Fibroblast of skin of left biceps (primary cell): Measurements from ENCODE around the gene SPPL3.
"Not testable (repeated sequence)": the region's sequence is repeated elsewhere in the genome, so short reads cannot be mapped to it uniquely, and the experiment has no call there.

Source experiments
- DNase-seq, 2 experiments: peaks; one replicate each; pipeline ENCODE4 v3.0.0-alpha.2; 2013; ENCODE audit warnings: low read depth in 2 of 2

Gene SPPL3

GRCh38 chr12:120844297-120844696 is 59.9 kb downstream of the SPPL3 start:
- DNase-seq: no peak

DNA sequence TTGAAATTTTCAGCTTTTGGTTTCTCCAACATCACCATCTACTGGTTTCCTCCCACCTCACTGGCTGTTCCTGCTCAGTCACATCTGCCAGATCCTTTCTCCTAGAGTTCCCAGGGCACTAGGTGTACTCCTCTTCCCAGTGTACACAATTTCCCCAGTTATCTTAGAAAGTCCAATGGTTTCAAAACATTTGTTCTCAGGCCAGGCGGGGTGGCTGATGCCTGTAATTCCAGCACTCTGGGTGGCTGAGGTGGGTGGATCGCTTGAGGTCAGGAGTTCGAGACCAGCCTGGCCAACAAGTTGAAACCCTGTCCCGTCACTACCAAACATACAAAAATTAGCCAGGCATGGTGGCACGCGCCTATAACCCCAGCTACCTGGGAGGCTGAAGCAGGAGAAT is 60.7 kb downstream of the SPPL3 start:
- no peak for DNase-seq

DNA sequence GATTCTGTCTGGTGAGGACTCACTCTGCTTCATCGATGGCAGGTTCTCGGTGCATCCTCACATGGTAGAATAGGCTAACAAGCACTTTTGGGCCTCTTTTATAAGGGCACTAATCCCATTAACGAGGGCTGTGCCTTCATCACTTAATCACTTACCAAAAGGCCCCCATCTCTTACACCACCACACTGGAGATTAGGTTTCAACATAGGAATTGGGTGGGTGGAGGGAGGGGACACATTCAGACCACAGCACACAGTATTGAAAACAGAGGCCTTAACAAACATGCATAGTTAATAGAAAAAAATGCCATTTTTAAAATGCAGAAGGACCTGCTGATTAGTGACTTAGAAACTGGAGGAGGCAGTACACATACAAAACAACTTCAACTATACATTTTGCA is 61.6 kb downstream of the SPPL3 start:
- DNase-seq: no peak

- DNase-seq: no peak
Observed at GRCh38 chr12:120841525-120841924, 62.6 kb downstream of the SPPL3 start.

DNA sequence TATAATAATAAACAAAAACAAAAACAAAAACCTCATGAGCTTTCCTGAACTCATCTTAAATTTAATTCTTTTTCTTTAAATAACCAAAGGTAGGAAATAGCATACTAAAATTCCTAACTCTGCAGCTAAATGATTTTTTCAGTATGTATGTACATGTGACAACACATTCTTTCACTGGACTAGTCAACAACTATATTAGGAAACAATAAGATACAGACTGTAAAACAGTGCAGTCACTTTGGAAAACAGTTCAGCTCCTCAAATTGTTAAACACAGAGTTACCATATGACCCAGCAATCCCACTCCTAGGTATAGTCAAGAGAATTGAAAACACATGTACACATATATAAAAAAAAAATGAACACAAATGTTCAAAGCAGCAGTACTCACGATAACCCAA is 64.7 kb downstream of the SPPL3 start:
- no peak for DNase-seq

- not testable (repeated sequence) for DNase-seq
Observed at GRCh38 chr12:120838629-120839383, 65.4 kb downstream of the SPPL3 start.

DNA sequence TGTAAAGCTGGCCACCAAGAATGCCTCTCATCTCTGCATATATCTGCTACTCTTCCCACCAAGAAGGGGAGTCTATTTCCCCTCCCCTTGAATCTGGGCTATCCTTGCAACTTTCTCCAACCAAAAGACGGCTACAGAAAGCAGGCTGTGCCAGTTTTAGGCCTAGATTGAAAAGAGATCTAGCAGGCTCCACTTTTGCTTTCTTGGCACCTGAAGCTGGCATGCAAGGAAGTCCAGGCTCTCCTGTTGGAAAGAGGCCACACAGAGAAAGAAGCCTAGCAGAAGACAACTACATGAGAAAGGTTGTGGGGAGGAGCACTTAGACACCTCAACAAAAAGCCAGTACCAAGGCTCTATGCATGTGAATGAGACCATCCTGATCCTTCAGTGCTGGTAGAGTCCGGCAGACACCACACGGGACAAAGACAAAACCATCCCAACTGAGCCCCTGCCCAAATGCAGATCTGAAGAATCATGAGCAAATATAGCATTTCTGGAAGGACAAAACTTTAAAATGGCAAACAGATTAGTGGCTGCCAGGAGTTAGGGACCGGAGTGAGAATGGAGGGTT is 68.0 kb downstream of the SPPL3 start:
- DNase-seq: no peak

- DNase-seq: no peak
Observed at GRCh38 chr12:120835657-120836056, 68.5 kb downstream of the SPPL3 start.

- DNase-seq: no peak
Observed at GRCh38 chr12:120835304-120835612, 68.9 kb downstream of the SPPL3 start.

DNA sequence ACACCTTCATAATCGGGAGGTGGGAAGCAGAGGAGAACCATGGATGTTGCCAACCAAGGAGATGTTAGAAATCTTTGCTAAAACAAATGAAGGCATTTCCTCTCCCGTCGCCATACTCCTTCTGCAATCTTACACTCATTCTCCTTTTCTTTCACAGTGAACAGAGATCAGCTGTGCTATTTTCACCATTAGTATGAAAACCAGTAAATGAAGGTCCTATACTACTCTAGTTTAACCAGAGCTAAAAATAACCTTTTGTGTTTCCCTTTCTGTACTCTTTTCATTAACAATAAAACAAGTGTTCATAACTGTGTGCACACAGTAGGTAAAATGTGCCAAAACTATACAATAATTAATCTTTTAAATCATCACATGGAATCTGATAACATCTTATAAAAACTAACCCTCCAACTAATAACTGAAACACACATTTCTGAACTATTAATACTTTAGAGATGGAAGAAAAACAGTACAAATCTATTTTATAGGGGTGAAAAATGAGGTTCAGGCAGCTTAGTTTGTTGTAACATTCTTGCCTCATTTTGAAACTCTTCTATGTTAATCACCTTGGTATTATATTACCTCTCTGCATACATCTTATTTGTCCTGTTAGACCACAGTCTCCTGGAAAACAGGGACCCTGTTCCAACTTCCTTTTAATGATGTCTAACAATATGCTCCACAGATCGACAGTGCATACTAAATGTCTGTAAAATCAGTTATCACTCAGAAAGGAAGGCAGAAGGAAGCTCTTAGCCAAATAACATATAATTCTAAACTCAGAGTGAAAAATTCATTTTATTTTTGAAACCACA is 69.5 kb downstream of the SPPL3 start:
- no peak for DNase-seq

DNA sequence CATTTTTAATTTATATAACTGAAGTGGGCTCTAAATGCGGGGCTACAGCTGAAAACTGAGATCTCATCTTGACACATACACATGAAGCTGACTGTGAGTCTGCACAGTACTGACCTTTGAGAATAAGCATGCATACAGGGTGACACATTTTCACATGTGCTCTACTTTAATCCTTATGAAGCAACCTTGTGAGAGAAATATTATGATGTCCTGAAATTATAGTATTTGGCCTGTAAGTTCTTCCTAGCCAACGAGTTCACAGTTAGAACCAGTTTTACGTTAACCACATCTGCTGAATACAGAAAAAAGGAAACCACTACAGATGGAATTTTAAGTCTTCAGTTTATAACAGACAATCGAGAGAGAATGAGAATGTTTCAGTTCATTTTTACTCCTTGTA is 70.3 kb downstream of the SPPL3 start:
- DNase-seq: no peak

- DNase-seq: no peak
Observed at GRCh38 chr12:120832737-120833136, 71.4 kb downstream of the SPPL3 start.

DNA sequence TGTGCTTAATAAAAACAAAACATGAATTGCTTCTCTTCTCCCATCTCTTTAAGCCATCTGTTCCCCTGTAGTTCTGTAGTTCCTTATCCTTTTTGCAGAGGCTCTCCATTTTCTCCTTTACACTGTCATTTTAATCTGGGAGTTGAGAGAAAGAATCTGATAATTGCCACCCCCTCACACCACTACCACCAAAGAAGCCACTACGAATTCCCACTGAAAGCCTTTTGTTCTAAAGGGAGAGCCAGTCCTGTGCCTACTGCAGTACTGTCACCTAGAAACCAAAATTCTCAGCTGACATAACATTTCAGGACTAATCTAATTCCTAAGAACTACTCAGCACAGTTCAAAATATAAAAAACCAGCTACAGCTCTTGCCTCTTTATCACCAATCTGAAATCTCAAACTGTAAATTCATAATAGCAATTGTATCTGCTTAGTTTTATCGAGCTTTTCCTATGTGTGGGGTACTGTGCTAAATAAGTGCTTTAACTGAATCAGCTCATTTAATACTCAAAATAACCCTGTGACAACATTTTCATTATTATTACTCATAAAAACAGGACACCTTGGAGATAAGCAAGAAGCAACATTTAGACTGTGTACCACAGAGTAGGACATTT is 72.4 kb downstream of the SPPL3 start:
- DNase-seq: no peak

GRCh38 chr12:120830966-120831365 is 73.2 kb downstream of the SPPL3 start:
- no peak for DNase-seq

- no peak for DNase-seq
Observed at GRCh38 chr12:120830052-120830940, 73.9 kb downstream of the SPPL3 start.

- no peak for DNase-seq
Observed at GRCh38 chr12:120826335-120826734, 77.8 kb downstream of the SPPL3 start.

DNA sequence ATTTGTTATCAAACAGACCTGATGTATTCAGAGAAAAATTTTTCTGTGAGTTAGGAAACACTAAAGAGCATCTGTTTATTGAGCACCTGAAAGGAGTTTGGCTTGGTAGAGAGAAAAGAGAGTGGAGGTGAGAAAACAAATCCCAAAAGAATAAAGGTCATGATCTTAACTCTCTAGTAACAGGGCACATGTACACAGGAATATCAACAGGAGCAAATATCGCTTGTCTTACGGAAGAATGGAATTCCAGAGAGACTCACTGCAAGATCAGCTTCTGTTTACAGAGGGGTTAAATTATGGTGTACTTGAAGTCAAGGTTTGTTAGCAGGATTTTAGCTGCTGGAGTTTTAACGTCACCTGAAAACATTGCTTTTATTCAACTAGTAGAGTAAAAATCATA is 78.8 kb downstream of the SPPL3 start:
- no peak for DNase-seq

GRCh38 chr12:120822832-120823503 is 81.2 kb downstream of the SPPL3 start:
- DNase-seq: no peak

- DNase-seq: no peak
Observed at GRCh38 chr12:120821878-120822277, 82.3 kb downstream of the SPPL3 start.

- no peak for DNase-seq
Observed at GRCh38 chr12:120820884-120821510, 83.2 kb downstream of the SPPL3 start.

GRCh38 chr12:120818416-120818815 is 85.7 kb downstream of the SPPL3 start:
- DNase-seq: no peak
